Colonic mucosa (tissue), 4 donors: Measurements from ENCODE around the gene MACROD2. TPM values are rescaled to one million over a fixed set of nuclear protein-coding genes. Genes with fewer than 3 reads are reported as not detected.
"Not testable (repeated sequence)": the region's sequence is repeated elsewhere in the genome, so short reads cannot be mapped to it uniquely, and the experiment has no call there.

Experiments
- DNase-seq: peaks from one replicate; pipeline ENCODE4 v3.0.0-alpha.2; 2020
- H3K27ac ChIP-seq: fragments of 200-600 bp; one replicate; pipeline ENCODE4 v1.8.0; 2021
- H3K27me3 ChIP-seq: fragments of 200-600 bp; one replicate; pipeline ENCODE4 v1.8.0; 2021
- H3K36me3 ChIP-seq: fragments of 200-600 bp; one replicate; pipeline ENCODE4 v1.8.0; 2021
- H3K4me1 ChIP-seq: fragments of 200-600 bp; one replicate; pipeline ENCODE4 v1.8.0; 2021; ENCODE audit warnings: mild to moderate bottlenecking
- H3K4me3 ChIP-seq: fragments of 200-600 bp; one replicate; pipeline ENCODE4 v1.8.0; 2021
- H3K9ac ChIP-seq, 2 donors: one replicate each; pipeline ENCODE4 v1.7.0; 2013; ENCODE audit warnings: control low read depth in 2 of 2, low read depth in 2 of 2, low read length in 2 of 2
- H3K9me3 ChIP-seq: fragments of 200-600 bp; one replicate; pipeline ENCODE4 v1.8.0; 2021
- intact Hi-C: fragments of 100-400 bp; cut with DNase I; formaldehyde crosslinking; loops from one replicate; pipeline ENCODE4 v1.14.1; 2022
- total RNA-seq, 2 donors: library from RNA; stranded (reverse); fragmentation: NEBNext Ultra II Directional in 1 of 2; extraction: Animal tissue kit (Norgen Biotek cat#: 25700) in 1 of 2; gene quantifications; one replicate each; pipeline ENCODE4 v1.2.1, GENCODE V29; 2021
- TF ChIP-seq, protein P1 (sequence below): fragments of 200-600 bp; IDR thresholded peaks from one replicate; pipeline ENCODE4 v1.8.0; 2022; ENCODE audit warnings: antibody characterized with exemption, mild to moderate bottlenecking
- donor health status: healthy.
- donor health status: DM: no; HTN: no; CAD: no.
- donor health status: DM: no; HTN: no; CAD: no.

Gene MACROD2
- total RNA-seq, 2 donors from 2014 or later, result 3.2 to 3.3 TPM

- Histone ChIP-seq H3K27ac (no peak overlapping the region), H3K4me1 (no peaks in the 10 kb centered on the region), H3K4me3 (no peak overlapping the region), H3K9me3 (no peaks in the 10 kb centered on the region), H3K36me3 (no peaks in the 10 kb centered on the region), H3K9ac (no peak overlapping the region), H3K27me3 (no peaks in the 10 kb centered on the region)
- intact Hi-C loops, result no loop called here
- TF ChIP-seq, protein P1, sequence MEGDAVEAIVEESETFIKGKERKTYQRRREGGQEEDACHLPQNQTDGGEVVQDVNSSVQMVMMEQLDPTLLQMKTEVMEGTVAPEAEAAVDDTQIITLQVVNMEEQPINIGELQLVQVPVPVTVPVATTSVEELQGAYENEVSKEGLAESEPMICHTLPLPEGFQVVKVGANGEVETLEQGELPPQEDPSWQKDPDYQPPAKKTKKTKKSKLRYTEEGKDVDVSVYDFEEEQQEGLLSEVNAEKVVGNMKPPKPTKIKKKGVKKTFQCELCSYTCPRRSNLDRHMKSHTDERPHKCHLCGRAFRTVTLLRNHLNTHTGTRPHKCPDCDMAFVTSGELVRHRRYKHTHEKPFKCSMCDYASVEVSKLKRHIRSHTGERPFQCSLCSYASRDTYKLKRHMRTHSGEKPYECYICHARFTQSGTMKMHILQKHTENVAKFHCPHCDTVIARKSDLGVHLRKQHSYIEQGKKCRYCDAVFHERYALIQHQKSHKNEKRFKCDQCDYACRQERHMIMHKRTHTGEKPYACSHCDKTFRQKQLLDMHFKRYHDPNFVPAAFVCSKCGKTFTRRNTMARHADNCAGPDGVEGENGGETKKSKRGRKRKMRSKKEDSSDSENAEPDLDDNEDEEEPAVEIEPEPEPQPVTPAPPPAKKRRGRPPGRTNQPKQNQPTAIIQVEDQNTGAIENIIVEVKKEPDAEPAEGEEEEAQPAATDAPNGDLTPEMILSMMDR, result no peak
- DNase-seq, result no peak
Measured at GRCh38 chr20:13984211-13984610, 11.1 kb upstream of the MACROD2 start.

- TF ChIP-seq, protein P1, result no peak
- no peak for DNase-seq
- Histone ChIP-seq H3K4me1 (no peaks in the 10 kb centered on the region), H3K9me3 (no peaks in the 10 kb centered on the region), H3K9ac (no peak within 1 kb of the TSS), H3K27ac (no peak within 1 kb of the TSS), H3K4me3 (no peak within 1 kb of the TSS), H3K27me3 (no peaks in the 10 kb centered on the region), H3K36me3 (no peaks in the 10 kb centered on the region)
- intact Hi-C loops, result no loop called here
Measured at GRCh38 chr20:13990465-13990864, 4.9 kb upstream of the MACROD2 start, which contains the start of gene SEL1L2. TSS of gene SEL1L2 (minus strand) at chr20:13990614. CDS start at chr20:13990534, 80 bp downstream.

DNA sequence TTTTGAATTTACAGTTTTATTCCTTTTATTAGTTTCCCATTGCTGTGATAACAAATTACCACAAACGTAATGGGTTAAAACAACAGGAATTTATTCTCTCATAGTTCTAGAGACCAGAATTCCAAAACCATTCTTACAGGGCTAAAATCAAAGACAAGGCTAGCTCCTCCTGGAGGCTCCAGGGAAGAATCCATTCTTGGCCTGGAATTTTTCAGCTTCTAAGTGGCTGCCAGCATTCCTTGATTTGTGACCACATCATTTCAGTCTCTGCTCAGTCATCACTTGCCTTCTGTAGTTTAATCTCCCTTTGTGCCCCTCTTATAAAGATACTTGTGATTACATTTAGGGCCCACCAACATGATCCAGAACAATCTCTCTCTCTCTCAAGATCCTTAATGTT, 4.0 kb upstream of the MACROD2 start:
- Histone ChIP-seq H3K27me3 (no peaks in the 10 kb centered on the region), H3K9me3 (no peaks in the 10 kb centered on the region), H3K4me1 (no peaks in the 10 kb centered on the region), H3K4me3 (no peak overlapping the region), H3K9ac (no peak overlapping the region), H3K27ac (no peak overlapping the region), H3K36me3 (no peaks in the 10 kb centered on the region)
- TF ChIP-seq, protein P1, result no peak
- DNase-seq, result no peak
- intact Hi-C loops, result no loop called here

GRCh38 chr20:13991955-13992354, 3.4 kb upstream of the MACROD2 start:
- intact Hi-C loops, H3K9ac ChIP-seq, DNase-seq, H3K27me3 ChIP-seq, H3K4me3 ChIP-seq, H3K36me3 ChIP-seq, H3K4me1 ChIP-seq, H3K27ac ChIP-seq, H3K9me3 ChIP-seq: not testable (repeated sequence)

DNA sequence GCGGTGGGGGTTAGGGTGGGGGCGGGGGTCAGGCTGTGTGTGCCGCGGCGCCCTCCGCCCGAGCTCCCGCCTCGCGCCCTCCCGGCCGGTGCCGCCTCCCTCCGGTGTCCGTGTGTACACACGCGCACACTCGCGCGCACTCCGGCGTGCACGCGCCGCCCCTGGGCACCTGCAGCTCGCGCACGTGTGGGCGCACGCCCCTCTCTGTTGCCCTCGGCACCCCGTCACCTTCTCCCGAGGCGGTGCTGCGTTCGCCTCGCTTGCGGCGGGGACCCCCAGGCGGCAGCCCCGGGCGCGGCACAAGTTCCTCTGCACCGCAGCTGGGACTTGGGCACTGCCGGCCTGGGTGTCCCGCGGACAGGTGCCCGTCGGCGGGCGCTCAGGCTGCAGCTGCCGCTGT, 525 bp downstream of the MACROD2 start:
- H3K9ac ChIP-seq, result peak overlapping the region; percentile 39 to 70
- H3K9me3 ChIP-seq, result no peaks in the 10 kb centered on the region
- H3K27me3 ChIP-seq, result no peaks in the 10 kb centered on the region
- TF ChIP-seq, protein P1, result no peak
- DNase-seq, result peak; percentile 62
- intact Hi-C loops, result no loop called here
- H3K4me1 ChIP-seq, result no peaks in the 10 kb centered on the region
- peak overlapping the region; percentile 66 for H3K4me3 ChIP-seq
- no peaks in the 10 kb centered on the region for H3K36me3 ChIP-seq
- peak overlapping the region; percentile 60 for H3K27ac ChIP-seq

DNA sequence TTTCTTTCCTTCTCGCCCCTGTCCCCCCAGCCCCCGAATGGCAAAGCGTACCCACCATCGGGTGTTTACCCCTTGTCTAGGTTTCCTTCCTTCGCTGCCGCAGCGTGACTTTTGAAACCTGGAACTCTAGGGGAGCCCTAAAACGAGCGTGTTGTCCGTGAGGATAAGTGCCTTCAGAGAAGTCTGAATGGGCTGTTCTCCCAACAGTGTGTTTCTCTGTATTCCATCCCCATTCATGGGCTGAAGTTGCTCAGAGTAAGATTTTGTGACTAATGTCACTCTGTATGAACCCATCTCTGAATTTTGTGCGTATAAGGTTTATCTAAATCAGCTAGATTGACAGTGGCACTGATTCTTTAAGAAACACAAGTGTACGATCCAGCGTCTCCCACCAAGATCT, 949 bp downstream of the MACROD2 start:
- DNase-seq, result peak; percentile 36
- H3K27ac ChIP-seq, result no peak overlapping the region
- intact Hi-C loops, result no loop called here
- TF ChIP-seq, protein P1, result no peak
- no peaks in the 10 kb centered on the region for H3K27me3 ChIP-seq
- H3K9me3 ChIP-seq, result no peaks in the 10 kb centered on the region
- H3K4me1 ChIP-seq, result no peaks in the 10 kb centered on the region
- H3K4me3 ChIP-seq, result peak overlapping the region; percentile 66
- no peaks in the 10 kb centered on the region for H3K36me3 ChIP-seq
- peak overlapping the region; percentile 39 to 70 for H3K9ac ChIP-seq
